Gastrocnemius medialis (tissue), 4 donors: ENCODE data around the gene PPFIA1.

Experiments used
- POLR2A ChIP-seq, 2 donors: fragments of 450-650 bp; IDR thresholded peaks; one replicate each; pipeline ENCODE4 v1.6.1; 2017; ENCODE audit warnings: antibody characterized with exemption in 2 of 2, mild to moderate bottlenecking in 2 of 2, moderate library complexity in 2 of 2
- TF ChIP-seq, protein P1 (sequence below), 5 experiments: fragments of 450-650 bp in 3 of 5; fragments of 200-600 bp in 2 of 5; sonication (generic) in 2 of 5; IDR thresholded peaks in 4 of 5; conservative IDR thresholded peaks in 1 of 5; 1 replicate in 4 of 5; 2 replicates in 1 of 5; pipeline ENCODE4 v1.5.1; 2016 to 2019; ENCODE audit warnings: antibody characterized with exemption in 5 of 5, mild to moderate bottlenecking in 3 of 5, moderate library complexity in 3 of 5

DNA sequence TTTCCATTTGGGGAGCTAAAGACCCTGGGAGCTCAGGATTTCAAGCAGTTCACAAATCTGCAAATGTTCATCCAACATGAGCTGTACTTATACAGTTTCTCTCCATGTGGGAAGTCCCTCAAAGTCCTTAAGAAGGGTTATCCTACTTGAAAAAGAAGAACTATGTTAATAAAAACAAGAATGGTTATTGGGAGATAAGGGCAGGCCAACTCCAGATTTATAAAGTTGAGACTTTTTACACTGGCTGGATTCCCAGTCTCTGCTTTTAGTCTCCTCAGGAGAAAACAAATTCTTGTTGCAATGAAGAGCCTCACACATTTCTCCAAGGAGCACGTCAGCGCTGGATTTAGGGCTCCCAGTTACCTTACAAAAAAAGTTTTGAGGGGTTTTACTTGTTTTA, 93.7 kb downstream of the PPFIA1 start:
- TF ChIP-seq, protein P1, sequence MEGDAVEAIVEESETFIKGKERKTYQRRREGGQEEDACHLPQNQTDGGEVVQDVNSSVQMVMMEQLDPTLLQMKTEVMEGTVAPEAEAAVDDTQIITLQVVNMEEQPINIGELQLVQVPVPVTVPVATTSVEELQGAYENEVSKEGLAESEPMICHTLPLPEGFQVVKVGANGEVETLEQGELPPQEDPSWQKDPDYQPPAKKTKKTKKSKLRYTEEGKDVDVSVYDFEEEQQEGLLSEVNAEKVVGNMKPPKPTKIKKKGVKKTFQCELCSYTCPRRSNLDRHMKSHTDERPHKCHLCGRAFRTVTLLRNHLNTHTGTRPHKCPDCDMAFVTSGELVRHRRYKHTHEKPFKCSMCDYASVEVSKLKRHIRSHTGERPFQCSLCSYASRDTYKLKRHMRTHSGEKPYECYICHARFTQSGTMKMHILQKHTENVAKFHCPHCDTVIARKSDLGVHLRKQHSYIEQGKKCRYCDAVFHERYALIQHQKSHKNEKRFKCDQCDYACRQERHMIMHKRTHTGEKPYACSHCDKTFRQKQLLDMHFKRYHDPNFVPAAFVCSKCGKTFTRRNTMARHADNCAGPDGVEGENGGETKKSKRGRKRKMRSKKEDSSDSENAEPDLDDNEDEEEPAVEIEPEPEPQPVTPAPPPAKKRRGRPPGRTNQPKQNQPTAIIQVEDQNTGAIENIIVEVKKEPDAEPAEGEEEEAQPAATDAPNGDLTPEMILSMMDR (IDR thresholded peaks at IDR 0.05 in 4 of 5, conservative IDR thresholded peaks at IDR 0.05 in 1 of 5) = no peak
- TF ChIP-seq POLR2A (IDR thresholded peaks at IDR 0.05) = no peak
